GM19455 (cell line): Measurements from ENCODE around the gene PHYKPL.
A peak's percentile ranks its signal among the peaks of the same experiment; 100 is the strongest.

Experiments
- ATAC-seq: cut with Tn5 transposase; IDR thresholded peaks from one replicate; pipeline ENCODE4 v1.9.1; 2021; ENCODE audit not compliant: unreplicated experiment

PHYKPL gene

DNA sequence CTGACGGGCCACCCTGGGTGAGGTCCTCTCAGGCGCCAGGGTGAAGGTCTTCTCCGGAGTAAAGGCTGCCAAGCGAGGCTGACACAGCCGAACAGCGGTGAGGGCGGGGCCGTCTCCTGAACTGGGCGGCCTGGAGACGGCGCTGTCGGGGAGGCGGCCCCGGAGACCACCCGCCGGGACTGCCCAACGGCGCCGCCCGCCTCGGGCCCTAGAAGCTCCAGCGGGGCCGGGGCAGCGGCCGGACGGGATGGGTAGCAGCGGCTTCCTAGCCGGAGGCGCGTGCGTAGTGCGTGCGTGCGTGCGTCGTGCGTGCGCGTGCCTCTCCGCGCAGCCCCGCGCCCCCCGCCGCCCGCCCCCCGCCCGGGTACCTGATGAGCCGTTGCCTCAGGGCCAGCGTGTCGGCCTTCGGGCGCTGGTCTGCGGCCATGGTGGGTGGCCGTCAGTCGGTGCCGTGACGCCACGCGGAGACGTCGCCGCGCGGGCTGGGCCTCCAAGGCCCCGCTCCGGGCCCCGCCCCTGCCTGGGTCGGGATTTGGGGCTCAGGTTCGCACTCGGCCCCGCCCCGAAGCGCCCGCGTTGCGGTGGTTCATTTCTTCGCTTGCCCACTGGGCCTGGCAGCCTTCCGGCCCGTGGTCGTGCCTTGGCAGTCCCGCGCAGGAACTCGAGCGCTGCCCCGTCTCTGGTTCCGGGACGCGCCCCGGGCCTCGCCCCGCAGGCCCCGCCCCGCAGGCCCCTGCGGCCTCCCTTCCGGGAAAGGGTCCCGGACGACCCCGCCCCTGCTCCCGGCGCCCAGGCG lies at the start of gene PHYKPL:
TSS of gene PHYKPL (minus strand) at position 679 of the 796 bp plus-strand sequence. CDS start at position 427, 252 bp downstream.
- ATAC-seq: peak; percentile 74

DNA sequence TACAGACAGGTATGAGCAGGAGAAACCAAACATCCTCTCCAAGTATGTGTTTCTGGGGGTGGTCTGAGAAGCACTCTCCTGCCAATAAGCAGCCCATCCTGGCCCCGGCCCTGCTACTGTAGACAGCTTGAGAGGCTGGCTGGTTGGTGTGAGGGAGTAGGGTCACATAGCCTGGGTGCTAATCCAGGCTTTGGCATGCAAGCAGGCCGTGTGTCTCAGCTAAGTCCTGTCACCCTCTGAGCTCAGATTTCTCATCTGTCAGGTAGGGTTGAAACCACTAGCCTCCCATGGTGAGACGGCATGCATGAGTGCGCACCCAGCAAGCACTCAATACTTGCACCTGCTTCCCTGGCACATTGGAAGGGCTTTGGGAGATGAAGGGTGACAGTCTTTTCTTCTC lies 49.8 kb upstream of the PHYKPL start:
- ATAC-seq: no peak

DNA sequence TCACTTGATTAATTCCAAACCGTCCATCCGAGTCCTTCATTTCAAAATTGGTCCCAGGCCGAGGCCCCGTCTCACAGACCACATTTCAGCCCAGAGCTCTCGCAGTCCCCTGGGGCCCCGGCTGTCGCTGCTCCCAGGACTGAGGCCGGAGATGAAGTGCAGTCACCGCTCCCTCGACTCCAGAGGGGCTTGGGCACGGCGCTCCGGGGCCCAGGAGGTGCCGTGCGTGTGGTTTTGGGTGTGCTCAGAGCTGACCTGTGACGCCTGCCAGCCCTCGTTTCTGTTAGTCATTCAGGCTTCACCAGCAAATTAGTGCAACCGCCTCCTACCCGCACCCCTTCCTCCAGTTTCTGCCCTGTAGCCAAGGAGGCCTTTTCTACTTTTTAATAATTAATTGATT lies 48.7 kb upstream of the PHYKPL start:
- no peak for ATAC-seq

DNA sequence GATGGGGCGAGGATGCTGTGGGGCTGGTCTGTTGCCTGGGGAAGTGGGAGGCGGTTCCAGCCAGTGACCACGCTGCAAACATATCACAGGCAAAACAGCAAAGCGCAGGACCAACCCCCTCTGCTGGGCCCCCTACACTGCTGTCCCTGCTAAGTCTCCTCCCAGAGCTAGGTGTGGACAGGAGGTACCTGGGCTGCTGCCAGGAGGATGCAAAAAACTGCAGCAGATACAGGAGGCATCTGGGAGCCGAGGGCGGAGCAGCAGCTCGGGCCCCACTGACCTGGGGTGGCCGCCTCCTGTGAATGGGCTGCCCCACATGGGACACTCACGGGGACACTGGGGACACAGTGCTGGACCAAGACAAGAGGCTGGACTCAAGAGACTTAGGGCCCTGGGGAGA lies 48.0 kb upstream of the PHYKPL start:
- no peak for ATAC-seq

DNA sequence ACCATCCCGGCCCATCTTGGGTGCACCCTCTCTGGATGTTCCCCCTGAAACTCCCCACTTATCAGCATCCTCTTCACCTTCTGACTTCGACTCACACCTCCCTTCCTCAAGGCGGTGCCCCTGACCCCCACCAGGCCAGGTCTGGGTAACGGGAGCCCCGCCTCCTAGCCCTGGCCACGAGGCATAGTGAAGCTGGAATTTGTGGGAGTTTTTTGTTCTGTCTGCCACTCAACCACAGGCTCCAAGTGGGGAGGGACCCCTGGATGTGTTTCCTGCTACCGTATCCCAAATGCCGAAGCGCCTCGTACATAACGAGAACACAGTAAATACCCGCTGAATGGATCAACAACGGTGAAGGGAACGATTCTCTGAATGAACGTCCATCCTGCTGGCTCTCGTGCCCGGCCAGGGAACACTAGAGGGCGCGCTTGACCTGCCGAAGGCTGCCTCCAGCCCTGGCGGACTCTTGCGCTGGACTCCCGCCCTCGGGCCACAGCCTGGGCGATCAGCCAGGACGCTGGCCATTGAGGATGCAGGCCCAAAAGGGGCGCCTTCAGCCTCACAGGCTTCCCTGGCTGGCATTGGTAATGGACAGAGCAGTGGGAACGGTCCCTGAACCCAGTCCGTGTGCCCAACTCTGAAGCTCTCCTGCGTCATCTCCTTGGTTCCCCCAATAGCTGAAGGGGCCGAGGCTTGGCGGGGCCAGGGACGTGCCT lies 47.3 kb upstream of the PHYKPL start:
- ATAC-seq: peak; percentile 75

DNA sequence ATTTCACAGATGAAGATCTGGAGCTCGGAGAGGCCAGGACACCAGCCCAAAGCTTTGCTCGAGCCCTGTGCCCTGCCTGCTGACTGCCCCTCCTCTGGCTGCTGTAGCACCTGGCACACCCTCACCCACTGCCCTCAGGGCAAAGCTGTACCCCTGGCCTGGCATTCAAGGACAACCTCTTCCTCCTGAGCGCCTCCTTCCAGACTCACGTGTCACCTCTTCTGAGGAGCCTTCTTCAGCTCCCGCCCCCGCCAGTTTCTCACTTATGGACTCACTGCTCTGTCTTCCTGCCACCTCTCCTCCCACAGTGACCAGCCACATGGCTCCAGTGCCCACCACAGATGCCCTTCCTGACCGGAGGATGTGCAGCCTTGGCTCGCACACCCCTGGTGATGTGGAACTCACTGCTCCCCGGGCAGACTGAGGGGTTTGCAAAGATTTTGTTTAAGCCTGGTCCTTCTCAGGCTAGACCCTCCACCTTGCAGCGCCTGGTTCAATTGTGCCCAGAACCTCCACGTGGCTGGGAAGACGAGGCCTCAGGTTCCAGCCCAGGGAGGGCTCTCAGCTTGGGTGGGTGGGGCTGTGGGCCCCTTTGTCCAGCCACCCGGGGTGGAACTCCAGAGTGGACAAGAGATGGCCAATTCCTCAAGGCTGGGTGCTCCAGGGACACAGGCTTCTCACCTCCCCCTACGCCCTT lies 46.6 kb upstream of the PHYKPL start:
- ATAC-seq: peak; percentile 21

DNA sequence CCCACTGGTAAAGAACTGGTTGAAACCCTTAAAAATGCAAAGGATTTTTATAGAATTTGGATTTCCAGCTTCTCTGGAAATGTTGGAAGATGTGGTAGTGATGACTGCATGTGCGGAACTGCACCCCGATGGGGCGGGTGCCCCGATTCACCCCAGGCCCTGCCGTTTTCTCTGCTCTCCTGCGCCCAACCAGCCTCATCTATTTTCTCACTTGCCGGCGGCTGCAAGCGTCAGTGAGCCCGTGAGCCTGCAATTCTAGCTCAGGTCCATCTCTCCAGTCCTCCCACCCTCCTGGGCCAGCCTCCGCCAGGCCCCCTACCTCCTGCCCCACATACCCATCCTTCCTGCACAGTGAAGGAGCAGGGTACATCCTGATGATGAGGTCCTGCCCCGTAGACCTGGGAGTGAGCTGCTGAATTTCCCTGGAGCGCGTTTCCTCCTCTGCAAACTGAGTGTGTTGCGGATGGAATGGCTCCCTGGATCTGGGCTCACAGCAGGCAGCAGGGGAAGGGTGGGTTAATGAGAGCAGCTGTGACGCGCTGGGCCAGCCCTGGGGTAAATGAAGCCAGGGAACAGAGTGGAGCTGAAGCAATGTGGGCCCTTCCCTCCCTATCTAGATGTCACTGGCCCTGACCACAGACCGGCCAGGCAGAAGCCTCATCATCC lies 45.9 kb upstream of the PHYKPL start:
- ATAC-seq: no peak

DNA sequence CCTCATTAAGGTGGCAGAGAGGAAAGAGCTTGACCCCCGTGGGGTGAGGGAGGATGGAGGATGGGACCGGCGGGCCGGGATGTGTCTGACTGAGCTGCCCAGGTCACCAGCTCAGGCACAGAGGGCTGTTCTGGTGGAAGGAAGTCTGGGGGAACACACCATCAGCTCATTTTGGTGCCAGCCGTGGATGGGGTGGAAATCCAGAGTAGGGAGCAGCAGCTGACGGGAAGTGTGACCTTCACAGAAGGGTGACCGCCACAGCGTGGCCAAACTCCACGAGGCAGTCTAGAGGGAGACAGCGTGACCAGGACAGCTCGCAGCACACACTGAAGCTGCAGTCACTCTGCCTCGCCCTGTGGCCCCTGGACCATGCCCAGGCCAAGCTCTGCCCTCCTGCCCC lies 45.3 kb upstream of the PHYKPL start:
- no peak for ATAC-seq

DNA sequence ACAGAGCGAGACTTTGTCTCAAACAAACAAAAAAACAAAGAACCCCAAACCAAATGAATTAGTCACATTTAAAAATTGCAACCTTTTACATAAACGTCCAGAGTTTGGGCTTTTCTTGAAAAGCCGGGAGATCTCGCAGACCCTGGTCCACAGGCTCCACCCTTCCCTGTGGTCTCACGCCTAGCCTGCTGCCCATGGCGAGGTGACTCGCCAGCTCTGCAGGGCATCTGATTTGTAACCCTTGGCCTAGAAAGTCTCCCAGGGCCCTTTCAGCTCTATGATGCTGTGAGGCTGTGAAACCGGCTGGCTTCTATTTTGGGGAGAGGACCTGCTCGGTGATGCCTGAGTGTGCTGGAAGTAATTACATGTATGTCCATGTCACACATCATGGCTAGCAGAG lies 44.7 kb upstream of the PHYKPL start:
- no peak for ATAC-seq

DNA sequence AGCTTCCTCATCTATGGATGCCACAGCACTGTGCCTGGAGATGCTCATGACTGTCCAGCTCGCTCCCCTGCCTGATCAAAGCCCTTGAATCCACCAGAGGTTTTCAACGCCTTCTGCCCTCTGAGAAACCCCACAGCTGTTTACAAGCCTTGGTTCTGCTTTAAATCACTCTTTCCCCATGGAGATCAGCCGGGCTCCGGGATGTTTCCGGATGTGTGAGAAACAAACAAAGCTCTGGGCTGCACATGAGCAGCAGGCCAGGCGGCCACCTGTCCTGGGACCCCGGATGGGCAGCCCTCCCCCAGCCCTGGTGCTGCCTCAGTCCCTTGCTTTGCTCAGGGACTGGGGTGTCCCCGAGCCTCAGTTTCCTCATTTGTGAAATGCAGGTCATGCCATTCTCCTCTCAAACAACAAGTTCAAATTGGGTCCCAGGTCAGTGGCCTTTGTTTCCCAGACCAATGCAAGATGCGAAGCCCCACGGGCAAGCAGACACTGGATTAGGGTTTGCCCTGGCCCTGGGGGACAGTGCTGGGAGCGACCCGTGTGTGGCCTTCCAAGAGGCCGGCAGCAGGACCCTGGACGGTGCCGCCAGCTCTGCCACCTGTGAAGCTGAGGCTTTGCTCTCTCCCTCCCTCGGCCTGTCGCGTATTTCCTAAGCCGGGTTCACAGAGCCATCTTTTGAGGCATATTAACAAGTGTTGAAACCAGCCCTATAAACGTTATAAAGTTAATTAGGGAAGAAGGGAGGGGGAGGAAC lies 42.4 kb upstream of the PHYKPL start:
- ATAC-seq: no peak

DNA sequence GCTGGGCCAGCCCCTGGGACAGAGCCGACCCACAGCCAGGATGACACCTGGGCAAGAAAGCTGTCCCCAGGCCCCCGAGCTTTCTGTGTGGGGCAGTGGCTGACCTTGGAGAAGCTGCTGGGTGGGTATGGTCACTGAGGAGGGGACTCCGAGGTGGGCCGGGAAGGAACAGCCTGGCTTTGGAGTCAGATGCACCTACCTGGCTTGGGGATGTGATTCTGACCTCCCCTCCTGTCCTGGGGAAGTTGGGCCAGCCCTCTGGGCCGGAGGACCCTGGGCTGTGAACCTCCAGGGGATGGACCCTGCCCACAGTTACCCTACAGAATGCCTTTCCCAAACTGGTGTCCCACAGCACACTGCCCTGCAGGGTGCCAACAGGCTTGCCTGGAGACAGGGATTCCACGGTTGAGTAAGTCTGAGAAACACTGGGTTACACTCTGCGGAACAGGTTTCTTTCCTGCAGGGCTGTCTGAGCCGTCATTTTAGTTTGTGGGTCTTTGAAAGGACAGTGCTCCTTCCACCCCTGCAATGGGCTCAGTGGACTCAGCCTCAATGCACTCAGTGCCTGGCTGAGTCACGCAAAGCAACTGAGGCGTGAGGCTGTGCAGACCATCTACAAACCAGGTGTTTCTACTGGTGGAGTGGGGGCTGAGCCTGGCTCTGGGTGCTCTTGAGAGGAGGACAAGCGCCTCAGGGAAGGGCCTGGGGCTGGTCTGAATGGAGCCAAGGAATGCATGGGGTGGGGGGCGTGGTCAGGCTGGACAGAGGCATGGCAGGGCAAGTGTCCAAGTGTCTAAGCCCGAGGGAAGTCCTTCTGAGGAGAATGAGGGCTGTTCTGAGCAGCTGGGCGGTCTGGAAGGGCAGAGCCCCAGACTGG lies 41.3 kb upstream of the PHYKPL start:
- ATAC-seq: no peak

DNA sequence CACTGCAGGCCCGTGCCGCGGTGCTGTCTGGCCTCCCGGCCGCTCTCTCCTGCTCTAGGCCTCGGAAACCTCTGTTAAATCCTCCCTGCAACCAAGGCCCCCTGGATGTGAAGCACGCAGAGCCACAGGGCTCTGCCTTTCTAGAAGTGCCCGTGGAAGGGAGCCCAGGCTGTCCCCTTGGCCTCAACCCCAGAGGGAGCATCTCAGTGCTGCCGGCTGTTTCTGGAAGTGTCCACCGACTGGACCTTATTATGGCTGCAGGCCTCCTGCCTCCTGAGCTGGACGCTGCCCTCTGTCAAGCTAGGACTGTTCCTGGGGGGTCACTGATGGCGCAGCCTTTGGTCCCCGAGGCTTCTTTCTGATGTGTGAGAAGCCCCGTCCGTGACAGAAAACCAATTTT lies 40.4 kb upstream of the PHYKPL start:
- ATAC-seq: no peak

DNA sequence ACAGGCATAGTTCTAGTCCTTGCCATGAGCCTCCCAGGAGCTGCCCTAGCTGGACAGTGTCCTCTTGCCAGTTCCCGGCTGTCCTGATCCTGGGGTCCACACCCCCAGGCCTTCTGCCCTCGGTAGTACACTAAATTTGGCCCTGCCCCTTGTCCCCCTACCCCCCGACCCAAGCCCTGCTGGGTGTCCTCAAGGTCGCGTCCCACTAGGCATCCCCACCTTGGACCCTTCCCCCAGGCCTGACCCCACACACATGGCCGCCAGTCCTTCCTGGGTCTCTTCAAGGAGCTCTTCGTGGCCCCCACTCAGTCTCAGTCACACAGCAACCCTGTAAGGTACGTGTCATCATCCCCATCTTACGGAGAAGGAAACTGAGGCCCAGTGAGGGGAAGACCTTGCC lies 40.0 kb upstream of the PHYKPL start:
- ATAC-seq: no peak

DNA sequence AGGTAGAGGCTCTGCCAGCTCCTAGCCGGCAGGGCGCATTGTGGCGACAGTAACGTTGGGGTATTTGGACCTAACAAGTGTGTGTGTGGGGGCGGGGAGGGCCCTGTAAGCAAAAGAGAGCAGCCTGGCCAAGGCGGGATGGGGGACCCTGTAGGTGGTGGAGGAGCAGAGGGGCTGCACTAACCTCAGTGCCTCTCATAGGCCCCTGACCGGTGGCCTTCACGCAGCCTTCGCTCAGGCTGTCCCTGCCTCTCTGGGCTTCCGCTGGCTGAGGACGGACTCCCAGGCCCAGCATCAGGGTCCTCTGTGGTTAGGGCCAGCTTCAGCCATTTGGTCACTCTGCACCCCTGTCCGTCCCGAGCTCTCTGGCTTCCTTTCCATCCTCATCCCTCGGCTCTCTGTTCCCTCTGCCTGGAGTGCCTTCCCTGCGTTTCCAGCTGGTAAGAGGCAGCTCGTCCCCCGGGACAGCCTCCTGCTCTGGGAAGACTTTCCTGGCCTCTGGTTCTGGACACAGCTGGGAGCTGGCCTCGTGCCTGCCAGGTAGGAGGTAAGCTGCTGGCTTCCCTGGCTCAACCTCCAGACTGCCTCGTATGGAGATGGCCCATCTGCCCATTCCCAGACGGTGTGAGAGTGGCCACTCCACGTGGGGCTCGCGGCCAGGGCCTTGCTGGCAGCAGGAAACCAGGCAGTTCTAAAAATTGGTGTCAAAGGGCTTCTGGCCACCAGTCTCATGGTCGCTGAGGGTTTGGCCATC lies 39.3 kb upstream of the PHYKPL start:
- no peak for ATAC-seq

DNA sequence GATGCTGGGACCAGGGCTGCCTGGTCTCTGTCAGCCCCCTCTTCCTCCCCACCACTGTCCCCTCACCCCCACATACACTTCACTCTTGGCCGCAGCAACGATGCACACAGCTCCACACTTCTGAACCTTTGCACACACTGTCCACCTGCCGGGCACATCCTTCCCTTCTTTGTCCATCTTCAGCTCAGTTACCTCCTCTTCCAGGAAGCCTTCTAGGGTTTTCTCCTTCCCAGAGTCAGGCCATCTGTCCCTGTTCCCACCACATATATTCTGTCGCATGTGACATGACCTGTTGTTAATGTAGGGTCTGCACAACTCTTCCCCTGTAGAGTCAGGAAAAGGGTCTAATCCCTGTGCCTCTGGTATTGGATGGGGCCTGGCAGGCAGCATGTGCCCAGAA lies 38.6 kb upstream of the PHYKPL start:
- no peak for ATAC-seq

DNA sequence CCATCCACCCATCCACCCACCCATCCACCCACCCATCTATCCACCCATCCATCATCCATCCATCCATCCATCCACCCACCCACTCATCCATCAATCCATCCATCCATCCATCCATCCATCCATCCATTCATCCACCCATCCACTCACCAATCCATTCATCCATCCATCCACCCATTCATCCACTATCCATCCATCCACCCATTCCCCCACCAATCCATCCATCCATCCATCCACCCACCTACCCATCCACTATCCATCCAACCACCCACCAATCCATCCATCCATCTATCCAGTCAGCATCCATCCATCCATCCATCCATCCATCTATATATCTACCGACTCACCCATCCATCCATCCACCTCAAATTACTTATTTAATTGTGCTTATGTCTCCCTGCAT lies 36.9 kb upstream of the PHYKPL start:
- no peak for ATAC-seq

DNA sequence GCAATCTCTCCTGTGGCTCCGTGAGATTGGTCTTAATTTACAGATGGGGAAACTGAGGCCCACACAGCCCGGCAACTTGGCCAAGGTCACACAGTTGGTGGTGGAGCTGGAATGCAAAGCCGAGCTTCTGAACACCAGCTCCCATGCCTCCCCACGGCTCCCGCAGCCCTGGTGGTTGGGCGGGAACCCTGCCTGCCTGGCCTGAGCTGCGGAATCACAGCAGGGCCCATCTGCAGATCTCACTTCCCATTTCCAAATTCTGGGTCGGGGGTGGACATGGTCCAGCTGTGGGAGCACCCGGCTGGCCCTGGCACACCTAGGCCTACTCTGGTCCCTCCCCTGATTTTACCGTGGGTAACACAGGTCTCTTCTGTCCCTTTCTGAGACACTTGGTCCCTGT lies 35.3 kb upstream of the PHYKPL start:
- ATAC-seq: no peak

DNA sequence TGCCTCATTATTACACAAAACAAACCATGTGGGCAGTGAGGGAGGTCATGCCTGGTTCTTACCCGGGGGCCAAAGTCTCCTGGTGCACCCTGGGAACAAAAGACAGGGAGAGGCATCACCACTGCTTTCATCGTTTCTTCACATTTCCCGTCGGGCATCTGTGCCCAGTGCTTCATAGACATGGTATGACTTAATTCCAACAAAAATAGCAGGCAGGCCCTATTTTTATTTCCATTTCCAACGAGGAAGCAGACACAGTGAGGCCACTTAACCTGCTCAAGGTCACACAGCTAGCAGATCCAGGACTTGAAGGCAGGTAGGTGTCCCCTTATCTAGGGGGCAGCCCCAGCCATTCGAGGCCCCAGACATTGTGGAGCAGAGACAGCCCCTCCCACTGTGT lies 34.6 kb upstream of the PHYKPL start:
- ATAC-seq: no peak

DNA sequence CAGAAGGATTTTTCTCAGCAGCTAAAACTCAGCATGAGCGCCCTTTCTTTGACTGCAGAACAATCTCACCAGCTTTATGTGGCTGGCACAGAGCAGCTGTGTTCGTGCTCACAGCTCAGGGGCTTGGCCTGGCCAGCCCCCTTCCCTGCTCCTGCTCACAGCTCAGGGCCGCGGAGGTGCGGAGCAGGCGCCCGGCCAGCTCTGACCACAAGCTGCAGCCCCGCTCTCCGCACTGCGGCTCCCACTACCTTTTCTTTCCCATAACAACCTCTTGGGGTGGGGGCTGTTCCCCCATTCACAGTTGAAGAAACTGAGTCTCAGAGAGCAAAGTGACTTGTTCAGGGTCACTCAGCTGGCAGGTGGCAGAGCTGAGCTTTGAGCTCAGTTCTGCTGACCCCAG lies 34.0 kb upstream of the PHYKPL start:
- ATAC-seq: no peak
